Stimulated activated CD4-positive, alpha-beta T cell treated with anti-CD3 and anti-CD28 coated beads, Interleukin-1b, Interleukin-23, amount 100 ng/mL, for 4 hours (primary cell): ENCODE results near the gene SYNE2.
"Not testable (repeated sequence)": the region's sequence is repeated elsewhere in the genome, so short reads cannot be mapped to it uniquely, and the experiment has no call there.

Source experiments
- DNase-seq, 2 donors: peaks; one replicate each; pipeline ENCODE4 v3.0.0-alpha.2; 2020; ENCODE audit warnings: low read depth in 2 of 2

SYNE2 gene

GRCh38 chr14:63869940-63870752, 17.3 kb downstream of the SYNE2 start:
- not testable (repeated sequence) for DNase-seq

GRCh38 chr14:63870753-63871037, 17.9 kb downstream of the SYNE2 start:
- DNase-seq, result not testable (repeated sequence)

GRCh38 chr14:63874223-63874622, 21.4 kb downstream of the SYNE2 start:
- DNase-seq, result no peak

GRCh38 chr14:63875311-63875710, 22.5 kb downstream of the SYNE2 start:
- no peak for DNase-seq

- DNase-seq, result no peak
Measured at GRCh38 chr14:63877550-63877939, 24.7 kb downstream of the SYNE2 start.

- DNase-seq, result no peak
Measured at GRCh38 chr14:63878052-63878451, 25.2 kb downstream of the SYNE2 start.

GRCh38 chr14:63878792-63879191, 26.0 kb downstream of the SYNE2 start:
- no peak for DNase-seq

- no peak for DNase-seq
Measured at GRCh38 chr14:63881926-63882325, 29.1 kb downstream of the SYNE2 start.

- no peak for DNase-seq
Measured at GRCh38 chr14:63887899-63888298, 35.1 kb downstream of the SYNE2 start.

GRCh38 chr14:63890553-63890952, 37.7 kb downstream of the SYNE2 start:
- no peak for DNase-seq

- no peak for DNase-seq
Measured at GRCh38 chr14:63891148-63891975, 38.6 kb downstream of the SYNE2 start.

GRCh38 chr14:63892265-63892664, 39.5 kb downstream of the SYNE2 start:
- DNase-seq, result no peak

- DNase-seq, result no peak
Measured at GRCh38 chr14:63893701-63894458, 41.1 kb downstream of the SYNE2 start.

GRCh38 chr14:63895510-63895909, 42.7 kb downstream of the SYNE2 start:
- DNase-seq, result no peak

GRCh38 chr14:63896278-63896720, 43.5 kb downstream of the SYNE2 start:
- DNase-seq, result no peak

- DNase-seq, result no peak
Measured at GRCh38 chr14:63897721-63898163, 44.9 kb downstream of the SYNE2 start.

- DNase-seq, result no peak
Measured at GRCh38 chr14:63899953-63900352, 47.1 kb downstream of the SYNE2 start.

- no peak for DNase-seq
Measured at GRCh38 chr14:63901434-63902085, 48.8 kb downstream of the SYNE2 start.

GRCh38 chr14:63902375-63902976, 49.7 kb downstream of the SYNE2 start:
- no peak for DNase-seq

- no peak for DNase-seq
Measured at GRCh38 chr14:63904724-63905123, 51.9 kb downstream of the SYNE2 start.

GRCh38 chr14:63905370-63905769, 52.6 kb downstream of the SYNE2 start:
- no peak for DNase-seq
